HG02759 (cell line): ENCODE data around the gene RALGAPA1.
"Not testable (repeated sequence)": the region's sequence is repeated elsewhere in the genome, so short reads cannot be mapped to it uniquely, and the experiment has no call there.

Experiments
- ATAC-seq: cut with Tn5 transposase; IDR thresholded peaks from one replicate; pipeline ENCODE4 v1.9.1; 2021; ENCODE audit warnings: mild to moderate bottlenecking, moderate library complexity; ENCODE audit not compliant: unreplicated experiment

The RALGAPA1 gene

DNA sequence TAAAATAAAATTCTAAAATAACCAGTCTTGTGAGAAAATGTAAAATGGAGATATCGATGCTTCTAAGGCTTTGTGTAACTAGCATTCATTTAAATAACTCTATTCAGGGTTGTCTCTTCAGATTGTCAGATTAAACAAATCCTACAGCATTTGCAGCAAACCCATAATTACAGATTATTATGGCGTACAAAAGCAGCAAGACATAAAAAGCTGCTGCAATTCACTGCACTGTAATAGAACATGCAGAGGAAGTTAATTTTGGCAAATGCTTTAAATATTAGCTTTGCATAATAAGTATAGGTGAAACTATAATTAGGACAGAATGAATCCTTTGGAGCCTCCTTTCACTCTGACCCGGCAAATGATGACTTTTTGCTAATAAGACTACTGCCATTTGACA lies 176.8 kb downstream of the RALGAPA1 start:
- no peak for ATAC-seq

GRCh38 chr14:35631071-35631805 lies 177.9 kb downstream of the RALGAPA1 start:
- ATAC-seq: no peak

- ATAC-seq: no peak
Observed at GRCh38 chr14:35628989-35629388, 180.1 kb downstream of the RALGAPA1 start.

DNA sequence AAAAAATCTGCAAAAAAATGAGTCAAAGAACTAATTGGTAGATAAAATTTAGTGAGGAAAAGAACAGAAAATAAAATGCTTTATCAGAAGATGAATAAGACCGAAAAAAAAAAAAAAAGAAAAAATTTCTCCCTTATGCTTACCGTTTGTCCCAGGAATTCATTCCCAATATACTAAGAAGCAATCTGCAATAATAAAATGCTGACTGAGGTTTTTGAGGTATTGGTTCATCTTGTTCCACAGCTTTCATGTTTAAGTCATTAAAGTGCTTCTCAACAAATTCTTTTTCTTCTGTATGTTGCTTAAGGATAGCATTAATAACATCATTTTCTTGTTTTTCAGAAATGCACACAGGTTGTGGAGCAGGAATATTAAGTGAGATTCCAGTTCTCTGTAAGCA lies 182.1 kb downstream of the RALGAPA1 start:
- not testable (repeated sequence) for ATAC-seq

GRCh38 chr14:35621996-35622395 lies 187.1 kb downstream of the RALGAPA1 start:
- not testable (repeated sequence) for ATAC-seq

DNA sequence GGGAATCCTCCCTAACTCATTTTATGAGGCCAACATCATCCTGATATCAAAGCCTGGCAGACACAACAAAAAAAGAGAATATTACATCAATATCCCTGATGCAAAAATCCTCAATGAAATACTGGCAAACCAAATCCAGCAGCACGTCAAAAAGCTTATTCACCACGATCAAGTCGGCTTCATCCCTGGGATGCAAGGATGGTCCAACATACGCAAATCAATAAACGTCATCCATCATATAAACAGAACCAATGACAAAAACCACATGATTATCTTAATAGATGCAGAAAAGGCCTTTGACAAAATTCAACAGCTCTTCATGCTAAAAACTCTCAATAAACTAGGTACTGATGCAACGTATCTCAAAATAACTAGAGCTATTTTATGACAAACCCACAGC lies 189.1 kb downstream of the RALGAPA1 start:
- ATAC-seq: not testable (repeated sequence)

GRCh38 chr14:35619461-35619860 lies 189.6 kb downstream of the RALGAPA1 start:
- not testable (repeated sequence) for ATAC-seq

- no peak for ATAC-seq
Observed at GRCh38 chr14:35617500-35617899, 191.6 kb downstream of the RALGAPA1 start.

- ATAC-seq: no peak
Observed at GRCh38 chr14:35607380-35607779, 201.7 kb downstream of the RALGAPA1 start.

GRCh38 chr14:35600253-35600652 lies 208.8 kb downstream of the RALGAPA1 start:
- no peak for ATAC-seq

DNA sequence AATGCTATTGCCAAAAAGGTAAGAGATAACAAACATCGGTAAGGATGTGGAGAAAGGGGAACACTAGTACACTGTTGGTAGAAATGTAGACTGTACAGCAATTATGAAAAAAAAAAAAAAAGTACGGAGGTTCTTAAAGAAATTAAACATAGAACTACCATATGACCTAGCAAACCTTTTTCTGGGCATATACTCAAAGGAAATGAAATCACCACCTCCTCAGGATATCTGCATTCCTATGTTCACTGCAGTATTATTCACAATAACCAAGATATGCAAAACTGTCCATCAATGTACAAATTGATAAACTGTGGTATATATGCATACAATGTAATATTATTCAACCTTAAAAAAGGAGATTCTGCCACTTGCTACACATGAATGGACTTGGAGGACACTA lies 214.5 kb downstream of the RALGAPA1 start:
- no peak for ATAC-seq

GRCh38 chr14:35587373-35587772 lies 221.7 kb downstream of the RALGAPA1 start:
- ATAC-seq: not testable (repeated sequence)

- ATAC-seq: no peak
Observed at GRCh38 chr14:35578639-35579038, 230.5 kb downstream of the RALGAPA1 start.

DNA sequence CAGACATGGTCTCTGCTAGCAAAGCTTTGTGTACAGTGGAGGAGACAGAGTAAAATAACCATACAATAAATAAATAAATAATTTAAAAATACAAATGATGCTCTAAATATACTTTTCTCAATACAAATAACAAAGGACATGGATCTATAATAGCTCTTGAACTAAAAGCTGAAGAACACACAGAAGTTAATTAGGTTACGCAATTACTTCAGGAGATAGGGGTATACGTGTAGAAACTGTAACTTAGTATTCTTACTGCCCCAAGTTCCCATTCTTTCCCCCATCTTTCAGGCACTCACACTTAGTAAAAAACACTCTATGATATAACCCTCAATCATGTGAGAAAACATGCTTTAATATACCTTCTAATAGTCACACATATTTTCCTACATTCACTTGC lies 231.0 kb downstream of the RALGAPA1 start:
- no peak for ATAC-seq

DNA sequence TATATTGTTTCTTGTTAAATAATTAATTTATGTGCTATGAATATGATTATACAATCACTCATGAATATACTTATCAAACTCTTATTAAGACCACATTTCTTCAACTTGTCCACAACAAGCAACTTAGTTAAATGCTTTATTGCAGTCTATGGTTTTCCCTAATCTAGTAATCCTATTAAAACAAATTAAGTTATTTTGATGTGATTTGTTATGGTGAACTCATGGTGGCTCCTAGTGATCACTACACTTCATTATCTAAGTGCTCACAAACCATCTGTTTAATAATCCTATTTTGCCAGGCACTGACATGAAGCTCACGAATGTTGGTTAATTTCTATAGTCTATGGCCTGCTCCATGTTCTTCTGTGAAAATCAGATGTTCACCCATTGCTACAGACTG lies 232.2 kb downstream of the RALGAPA1 start:
- no peak for ATAC-seq

DNA sequence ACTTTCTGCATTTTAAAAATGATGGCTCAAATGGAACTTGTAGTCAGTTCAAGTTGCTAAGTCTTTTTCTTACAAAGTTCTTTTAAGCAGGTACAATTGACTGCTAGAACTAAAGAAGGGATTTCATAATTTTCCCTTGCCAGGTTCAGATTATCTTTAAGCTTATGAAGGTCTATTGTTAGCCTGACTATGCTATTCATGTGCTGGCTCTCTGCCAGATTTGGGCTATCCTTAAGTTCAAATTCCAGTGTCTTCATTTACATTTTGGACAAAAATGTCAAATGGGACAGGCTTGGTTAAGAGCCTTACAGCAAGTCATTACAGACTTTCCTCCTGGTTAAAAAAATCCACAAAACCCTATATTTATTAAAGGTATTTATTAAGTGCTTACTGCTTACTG lies 232.8 kb downstream of the RALGAPA1 start:
- ATAC-seq: no peak

DNA sequence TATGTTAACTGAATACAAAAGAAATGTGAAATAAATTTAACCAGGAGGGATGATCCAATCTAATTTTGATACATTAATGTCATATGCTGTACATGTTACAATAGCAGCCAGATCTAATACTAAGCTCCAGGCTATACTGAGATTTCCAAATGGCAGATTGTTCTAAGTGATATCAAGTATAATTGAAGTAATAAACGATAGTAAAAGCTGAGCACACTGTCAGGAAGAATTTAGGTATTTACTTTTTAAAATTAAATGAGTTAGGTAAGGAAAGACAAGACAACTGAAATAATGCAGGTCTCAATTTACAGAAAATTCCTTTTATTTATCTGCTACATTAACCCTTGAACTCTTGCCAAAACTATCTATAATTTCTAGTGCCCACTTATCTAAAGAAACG lies 235.2 kb downstream of the RALGAPA1 start:
- ATAC-seq: no peak

- ATAC-seq: no peak
Observed at GRCh38 chr14:35571598-35571997, 237.5 kb downstream of the RALGAPA1 start.

DNA sequence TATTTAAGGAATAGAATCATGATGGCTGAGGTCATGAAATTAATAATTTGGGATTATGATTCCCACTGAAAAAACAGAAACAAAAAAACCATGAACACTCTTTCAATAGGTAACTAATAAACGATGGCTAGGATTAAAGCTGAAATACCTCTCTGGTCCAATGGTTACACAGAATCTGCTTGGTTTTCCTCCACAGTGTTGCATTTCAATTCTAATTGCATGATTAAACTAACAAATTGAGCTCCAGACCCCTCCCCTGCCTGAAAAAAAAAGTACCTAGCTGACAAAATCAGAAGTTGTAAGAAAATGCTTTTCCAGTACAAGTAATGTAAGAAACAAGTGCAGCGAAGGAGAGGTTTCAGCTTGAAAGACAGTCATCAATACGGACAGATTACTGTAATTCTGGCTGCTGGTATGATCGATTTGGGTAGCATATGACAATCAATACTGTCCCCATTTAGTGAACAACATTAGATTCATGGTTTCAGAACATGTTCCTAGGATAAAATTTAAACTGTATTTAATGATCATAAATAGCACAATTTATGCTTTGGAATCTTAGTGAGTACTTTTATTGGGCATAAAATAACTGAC lies 243.1 kb downstream of the RALGAPA1 start:
- no peak for ATAC-seq

DNA sequence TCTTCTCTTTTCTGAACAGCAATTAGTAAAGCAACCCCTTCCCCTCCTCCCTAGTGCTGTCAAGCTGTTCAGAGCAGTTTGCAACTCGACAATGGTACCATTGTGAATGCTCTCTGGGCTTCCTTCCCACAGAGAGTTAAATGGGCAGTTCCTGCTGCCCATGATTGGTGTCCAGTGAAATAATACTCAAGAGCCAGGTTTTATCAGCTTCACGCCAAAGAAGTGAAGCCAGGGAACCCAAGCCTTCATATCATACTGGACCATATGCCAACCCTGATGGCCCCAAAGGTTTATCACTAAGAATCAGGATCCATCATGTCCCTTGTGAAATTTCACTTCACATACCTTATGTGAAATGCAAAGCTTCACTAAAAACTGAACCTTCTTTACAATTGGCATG lies 250.4 kb downstream of the RALGAPA1 start:
- no peak for ATAC-seq

GRCh38 chr14:35557221-35557747 lies 251.8 kb downstream of the RALGAPA1 start:
- ATAC-seq: no peak

DNA sequence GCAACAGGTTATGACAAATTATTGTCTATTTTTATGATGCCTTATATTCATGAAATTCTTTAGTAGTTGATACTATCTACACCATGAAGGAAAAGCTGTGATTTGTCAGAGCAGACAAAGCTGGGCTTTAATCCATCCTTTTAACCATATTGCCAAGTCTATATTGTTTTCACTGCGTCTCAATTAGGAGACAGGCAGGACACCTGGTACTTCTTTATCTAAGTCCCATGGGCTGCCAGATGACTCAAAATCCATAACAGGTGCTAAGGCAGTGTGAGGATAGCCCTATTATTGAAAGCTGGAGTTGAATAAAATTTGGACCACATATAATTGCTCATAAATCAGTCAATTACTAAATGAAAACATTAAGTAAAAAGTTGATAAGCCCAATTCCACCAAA lies 252.5 kb downstream of the RALGAPA1 start:
- ATAC-seq: no peak
